A549 (cell line): ENCODE results near the gene SEMA4D. TPM values are rescaled to one million over a fixed set of nuclear protein-coding genes. Genes with fewer than 3 reads are reported as not detected.

Source experiments
- ATAC-seq, 2 experiments: fragments of 200-7000 bp in 1 of 2; fragments of >200 bp in 1 of 2; cut with Nextera tagmentation in 1 of 2; cut with Tn5 transposase in 1 of 2; 3 replicates each; pipeline versions ENCODE4 v1.8.0 to v1.9.1; 2018 to 2020; ENCODE audit warnings: mild to moderate bottlenecking in 1 of 2, moderate library complexity in 1 of 2
- CTCF ChIA-PET: fragments of 300-600 bp; sonication (Branson Sonifier 250); formaldehyde crosslinking; extraction: SDS; loops from one replicate; lab custom pipeline; 2021; ENCODE audit warnings: antibody characterized with exemption, inconsistent platforms; lab: Yijun Ruan, JAX
- POLR2A ChIA-PET: fragments of 350-600 bp; formaldehyde crosslinking; extraction: SDS; loops from one replicate; lab custom pipeline; 2021; ENCODE audit warnings: antibody characterized with exemption, inconsistent platforms; lab: Yijun Ruan, JAX
- DNase-seq, 2 experiments: peaks; one replicate each; pipeline versions ENCODE4 v3.0.0 to v3.0.0-alpha.2; 2011 to 2016; ENCODE audit warnings: low read depth in 1 of 2, low spot score in 1 of 2
- FAIRE-seq: peaks from 2 replicates; lab custom pipeline; 2011; peaks lifted over from hg19 to GRCh38; lab: Jason Lieb, UNC
- H3K27ac ChIP-seq, 2 experiments: fragments of >200 bp; sonication (Bioruptor Twin); formaldehyde crosslinking; 3 replicates each; pipeline ENCODE4 v1.5.1; 2016 to 2017
- H3K4me1 ChIP-seq: fragments of >200 bp; sonication (Bioruptor Twin); formaldehyde crosslinking; 3 replicates; pipeline ENCODE4 v1.6.1; 2016
- H3K4me2 ChIP-seq: fragments of >200 bp; sonication (Bioruptor Twin); formaldehyde crosslinking; 3 replicates; pipeline ENCODE4 v1.6.1; 2016
- H3K4me3 ChIP-seq: fragments of >200 bp; sonication (Bioruptor Twin); formaldehyde crosslinking; 3 replicates; pipeline ENCODE4 v1.5.1; 2016
- H3K9me3 ChIP-seq: fragments of >200 bp; sonication (Bioruptor Twin); formaldehyde crosslinking; 3 replicates; pipeline ENCODE4 v1.6.1; 2016
- CBX8 ChIP-seq: fragments of 200-600 bp; sonication (generic); IDR thresholded peaks from 2 replicates; pipeline ENCODE4 v1.6.1; 2016
- CHD4 ChIP-seq: fragments of 200-600 bp; sonication (generic); IDR thresholded peaks from 2 replicates; pipeline ENCODE4 v1.6.1; 2016; ENCODE audit warnings: antibody characterized with exemption, mild to moderate bottlenecking, borderline replicate concordance
- EHMT2 ChIP-seq: fragments of 200-600 bp; sonication (generic); IDR thresholded peaks from 2 replicates; pipeline ENCODE4 v1.6.1; 2016; ENCODE audit warnings: antibody characterized with exemption, low read depth, mild to moderate bottlenecking, moderate library complexity
- FOXS1 ChIP-seq: fragments of 250-450 bp; sonication (Bioruptor Pico); IDR thresholded peaks from 2 replicates; pipeline ENCODE4 v1.5.0; 2020; ENCODE audit warnings: mild to moderate bottlenecking, moderate library complexity
- HDAC2 ChIP-seq: fragments of 200-600 bp; sonication (generic); IDR thresholded peaks from 2 replicates; pipeline ENCODE4 v1.6.1; 2016
- HEYL ChIP-seq: fragments of 250-450 bp; sonication (Bioruptor Pico); IDR thresholded peaks from 2 replicates; pipeline ENCODE4 v1.8.0; 2021; ENCODE audit warnings: mild to moderate bottlenecking, moderate library complexity
- HMGXB4 ChIP-seq: fragments of 250-450 bp; sonication (Bioruptor Pico); IDR thresholded peaks from 2 replicates; pipeline ENCODE4 v1.5.0; 2021; ENCODE audit warnings: mild to moderate bottlenecking, moderate library complexity, borderline replicate concordance
- HOXA7 ChIP-seq: fragments of 250-450 bp; sonication (Bioruptor Pico); IDR thresholded peaks from 2 replicates; pipeline ENCODE4 v1.5.0; 2020; ENCODE audit warnings: mild to moderate bottlenecking, moderate library complexity
- HOXB5 ChIP-seq: fragments of 250-450 bp; sonication (Bioruptor Pico); IDR thresholded peaks from 2 replicates; pipeline ENCODE4 v1.5.0; 2020; ENCODE audit warnings: mild to moderate bottlenecking, moderate library complexity
- PHF8 ChIP-seq: fragments of 200-600 bp; sonication (generic); IDR thresholded peaks from 2 replicates; pipeline ENCODE4 v1.6.1; 2016; ENCODE audit warnings: low read depth, mild to moderate bottlenecking, antibody characterized with exemption, moderate library complexity, borderline replicate concordance
- POLR2A ChIP-seq: IDR thresholded peaks from 2 replicates; pipeline ENCODE4 v1.6.1; 2012; ENCODE audit warnings: mild to moderate bottlenecking, low read length
- POLR2AphosphoS2 ChIP-seq: conservative IDR thresholded peaks from 2 replicates; pipeline ENCODE4 v1.6.1; 2012; ENCODE audit warnings: low read length, improper control_type of control experiment, inconsistent platforms
- RAD21 ChIP-seq, 2 experiments: fragments of >200 bp in 1 of 2; sonication (Bioruptor Twin) in 1 of 2; formaldehyde crosslinking in 1 of 2; IDR thresholded peaks in 1 of 2; conservative IDR thresholded peaks in 1 of 2; 2 replicates in 1 of 2; 3 replicates in 1 of 2; pipeline ENCODE4 v1.6.1; 2012 to 2018; ENCODE audit warnings: inconsistent platforms in 1 of 2
- SREBF2 ChIP-seq: fragments of 450-650 bp; IDR thresholded peaks from 2 replicates; pipeline ENCODE4 v1.6.1; 2014; ENCODE audit warnings: mild to moderate bottlenecking, moderate library complexity
- TFCP2L1 ChIP-seq: fragments of 250-450 bp; sonication (Bioruptor Pico); IDR thresholded peaks from 2 replicates; pipeline ENCODE4 v1.5.0; 2021; ENCODE audit warnings: mild to moderate bottlenecking
- ZC3H11A ChIP-seq: fragments of 450-650 bp; IDR thresholded peaks from 2 replicates; pipeline ENCODE4 v1.6.1; 2014; ENCODE audit warnings: antibody characterized with exemption, mild to moderate bottlenecking
- ZNF302 ChIP-seq: fragments of 250-450 bp; sonication (Bioruptor Pico); IDR thresholded peaks from 2 replicates; pipeline ENCODE4 v1.9.0; 2021; ENCODE audit warnings: inconsistent platforms, mild to moderate bottlenecking, moderate library complexity
- WGBS: methylation state at CpG from one replicate; pipeline ENCODE4 v1.1.6; 2017; ENCODE audit errors: missing lambda C conversion rate; 5-methylcytosine and 5-hydroxymethylcytosine counted together
- polyA plus RNA-seq, 4 experiments: library from polyadenylated mRNA; depleted of rRNA in 3 of 4; stranded (reverse); fragments of >200 nt; fragmentation: RNase III in 1 of 4; extraction: RNeasy Plus Mini Kit Qiagen cat#74134 plus additional on column Dnase treatment in 1 of 4; gene quantifications; 2 replicates in 3 of 4; 3 replicates in 1 of 4; pipeline ENCODE4 v1.2.3, GENCODE V29; 2011 to 2017
- TF ChIP-seq, protein P1 (sequence below): fragments of 250-450 bp; sonication (Bioruptor Pico); IDR thresholded peaks from 2 replicates; pipeline ENCODE4 v1.5.0; 2020; ENCODE audit warnings: low read depth, mild to moderate bottlenecking, moderate library complexity

SEMA4D gene
- polyA plus RNA-seq, 2 of the 4 experiments (the other 2 are of a cell fraction): 5.3 to 7.2 TPM

- no peak for TF ChIP-seq EHMT2
- no peak for TF ChIP-seq POLR2A
- TF ChIP-seq, all 56 proteins: peak for 0
- no peak overlapping the region for H3K4me2 ChIP-seq
- DNase-seq (no peak), ATAC-seq (no peak), FAIRE-seq (no peak)
- WGBS: 90% methylated on average over 11 of the region's 11 CpGs
- POLR2A ChIA-PET: no interaction called here
- CTCF ChIA-PET: no interaction called here
- H3K27ac ChIP-seq: no peak overlapping the region
- no peak overlapping the region for H3K4me3 ChIP-seq
- H3K4me1 ChIP-seq: no peaks in the 10 kb centered on the region
- no peaks in the 10 kb centered on the region for H3K9me3 ChIP-seq
These were observed 92.1 kb downstream of the SEMA4D start for GRCh38 chr9:89405826-89406225.

GRCh38 chr9:89404074-89404473, 93.8 kb downstream of the SEMA4D start:
- FAIRE-seq: no peak
- ATAC-seq: no peak
- no peaks in the 10 kb centered on the region for H3K9me3 ChIP-seq
- WGBS: 95% methylated on average over 11 of the region's 11 CpGs
- TF ChIP-seq PHF8: no peak
- no peak for TF ChIP-seq EHMT2
- no peak for TF ChIP-seq RAD21 (conservative IDR thresholded peaks at IDR 0.05 in 1 of 2, IDR thresholded peaks at IDR 0.05 in 1 of 2)
- no peak for TF ChIP-seq CHD4
- no peak overlapping the region for H3K4me2 ChIP-seq
- no peak overlapping the region for H3K27ac ChIP-seq
- no peaks in the 10 kb centered on the region for H3K4me1 ChIP-seq
- H3K4me3 ChIP-seq: no peak overlapping the region
- CTCF ChIA-PET: interaction anchor here (0.6 kb wide), 1 partner anchor 88 kb away, joined by 3 read pairs; no protein-coding TSS in a partner anchor
- POLR2A ChIA-PET: no interaction called here
- DNase-seq: no peak

- Histone ChIP-seq H3K27ac (no peak overlapping the region), H3K4me2 (no peak overlapping the region), H3K4me1 (no peaks in the 10 kb centered on the region), H3K4me3 (no peak overlapping the region), H3K9me3 (no peaks in the 10 kb centered on the region)
- POLR2A ChIA-PET: no interaction called here
- FAIRE-seq (no peak), ATAC-seq (no peak), DNase-seq (no peak)
- TF ChIP-seq, protein P1, sequence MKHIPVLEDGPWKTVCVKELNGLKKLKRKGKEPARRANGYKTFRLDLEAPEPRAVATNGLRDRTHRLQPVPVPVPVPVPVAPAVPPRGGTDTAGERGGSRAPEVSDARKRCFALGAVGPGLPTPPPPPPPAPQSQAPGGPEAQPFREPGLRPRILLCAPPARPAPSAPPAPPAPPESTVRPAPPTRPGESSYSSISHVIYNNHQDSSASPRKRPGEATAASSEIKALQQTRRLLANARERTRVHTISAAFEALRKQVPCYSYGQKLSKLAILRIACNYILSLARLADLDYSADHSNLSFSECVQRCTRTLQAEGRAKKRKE: no peak
- TF ChIP-seq HOXA7 (CRISPR knock-in tag) (no peak), FOXS1 (CRISPR knock-in tag) (no peak), TFCP2L1 (CRISPR knock-in tag) (no peak)
- WGBS: 87% methylated on average over 14 of the region's 14 CpGs
- CTCF ChIA-PET: interaction anchor here (1.0 to 1.5 kb wide), 2 partner anchors 15 to 21 kb away, joined by 3 read pairs; no protein-coding TSS in a partner anchor
These were observed 95.1 kb downstream of the SEMA4D start for GRCh38 chr9:89402695-89403427.

DNA sequence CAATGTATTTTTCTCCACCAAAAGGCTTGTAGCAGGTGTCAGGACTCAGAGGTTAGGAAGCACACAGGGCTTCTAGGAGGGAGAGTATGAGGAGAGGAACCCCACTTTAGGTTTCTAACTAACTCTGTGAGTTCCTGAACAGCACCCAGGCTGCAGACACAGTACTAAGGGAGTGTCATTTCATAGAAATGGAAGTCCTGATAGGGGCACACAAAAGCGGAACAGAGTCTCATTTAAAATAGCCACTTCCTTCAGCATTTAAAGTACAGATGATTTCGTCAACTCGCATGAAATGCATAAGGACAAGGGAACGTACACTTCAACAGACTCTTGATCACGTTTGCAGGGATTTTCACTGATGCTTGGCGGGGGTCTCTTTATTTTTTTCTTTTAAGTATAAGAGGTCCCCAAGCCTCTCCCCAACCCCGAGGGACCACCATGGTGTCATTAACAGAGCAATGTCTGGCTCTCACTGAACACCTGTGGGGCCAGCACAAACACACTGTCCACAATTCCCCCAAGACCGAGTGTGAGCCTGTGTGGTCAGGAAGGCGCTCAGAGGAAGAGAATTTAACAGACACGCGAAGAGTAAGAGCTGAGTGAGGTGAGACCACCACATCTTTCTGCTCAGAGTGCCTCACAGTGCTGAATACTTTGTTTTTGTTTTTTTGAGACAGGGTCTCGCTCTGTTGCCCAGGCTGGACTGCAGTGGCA, 97.4 kb downstream of the SEMA4D start:
- 85% methylated on average over 12 of the region's 12 CpGs for whole genome bisulfite sequencing
- ChIA-PET CTCF (interaction anchor here (0.7 to 1.2 kb wide), 2 partner anchors 14 to 82 kb away, joined by 3 to 4 read pairs; partner anchors contain the start of gene SECISBP2), POLR2A (no interaction called here)
- ATAC-seq (no peak), FAIRE-seq (no peak)
- H3K4me2 ChIP-seq: no peak overlapping the region
- TF ChIP-seq HMGXB4 (CRISPR knock-in tag): no peak
- no peak for TF ChIP-seq HDAC2
- no peak for TF ChIP-seq HEYL (CRISPR knock-in tag)
- TF ChIP-seq RAD21 (conservative IDR thresholded peaks at IDR 0.05 in 1 of 2, IDR thresholded peaks at IDR 0.05 in 1 of 2): no peak
- no peak for TF ChIP-seq SREBF2
- no peak for TF ChIP-seq HOXB5 (CRISPR knock-in tag)
- no peak for TF ChIP-seq CBX8
- no peak for TF ChIP-seq ZC3H11A
- no peak for TF ChIP-seq POLR2AphosphoS2
- no peak for TF ChIP-seq ZNF302 (CRISPR knock-in tag)
- TF ChIP-seq, all 56 proteins: peak for 0
- Histone ChIP-seq H3K9me3 (no peaks in the 10 kb centered on the region), H3K4me3 (no peak overlapping the region), H3K27ac (no peak overlapping the region), H3K4me1 (no peaks in the 10 kb centered on the region)
- no peak for DNase-seq
